NCI-H187 (cell line): ENCODE measurements around the gene SEMA3F.

Experiments
- DNase-seq, 2 experiments: peaks; one replicate each; lab custom pipeline; 2025; lab: John Stamatoyannopoulos, UW

The SEMA3F gene

DNA sequence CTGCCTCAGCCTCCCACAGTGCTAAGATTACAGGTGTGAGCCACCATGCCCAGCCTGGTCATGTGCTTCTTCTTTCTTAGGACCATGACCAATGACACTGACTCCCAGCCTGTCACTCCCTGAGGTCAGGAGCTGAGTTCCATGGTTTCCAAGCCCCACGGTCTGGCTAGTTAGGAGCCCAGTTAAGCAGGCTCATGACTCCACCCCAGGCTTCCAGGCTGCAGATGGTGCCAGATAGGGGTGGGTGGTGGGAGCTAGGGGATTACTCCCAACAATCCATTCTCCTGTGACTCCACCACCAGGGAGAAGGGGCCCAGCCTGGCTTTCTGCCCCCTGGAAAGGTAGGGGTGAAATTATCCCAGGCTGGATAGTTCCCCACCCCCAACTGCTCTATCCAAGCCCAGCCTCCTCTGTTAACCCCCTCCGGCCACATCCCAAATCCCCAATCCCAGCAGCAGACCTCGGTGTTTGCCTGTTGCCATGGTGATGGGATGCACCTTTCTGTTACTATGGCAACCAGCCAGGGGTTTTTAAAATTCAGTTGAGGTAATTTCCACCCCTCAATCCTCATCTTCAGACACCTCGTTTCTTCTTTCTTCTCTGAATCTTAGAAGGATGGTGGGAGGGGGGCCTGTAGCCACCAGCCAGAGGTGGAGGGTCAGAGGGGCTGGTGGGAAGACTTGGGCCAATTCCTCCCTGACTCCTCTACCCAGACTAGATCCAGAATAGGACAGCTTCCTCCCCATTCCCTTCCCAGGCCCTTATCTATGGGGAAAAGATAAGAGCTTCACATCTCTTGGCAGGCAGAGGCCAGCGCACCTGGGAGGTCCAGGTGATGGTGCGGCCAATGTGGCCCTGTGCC is 22.5 kb upstream of the SEMA3F start:
- DNase-seq, result no peak

DNA sequence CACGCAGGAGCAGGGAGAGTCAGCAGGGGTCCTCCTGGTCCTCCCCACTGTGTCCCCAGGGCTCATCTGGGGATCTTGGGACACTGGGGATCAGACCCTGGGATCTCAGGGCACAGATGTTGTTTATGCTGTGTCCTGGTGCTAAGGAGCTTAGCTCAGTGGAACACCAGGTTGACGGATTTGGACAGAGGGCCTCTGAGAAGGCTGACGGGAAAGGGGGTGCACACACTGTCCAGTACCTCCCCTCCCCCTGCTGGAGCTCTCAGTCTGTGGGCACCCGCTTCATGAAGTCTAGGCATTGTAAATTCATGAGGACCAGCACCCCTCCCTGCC is 21.9 kb upstream of the SEMA3F start:
- no peak for DNase-seq

DNA sequence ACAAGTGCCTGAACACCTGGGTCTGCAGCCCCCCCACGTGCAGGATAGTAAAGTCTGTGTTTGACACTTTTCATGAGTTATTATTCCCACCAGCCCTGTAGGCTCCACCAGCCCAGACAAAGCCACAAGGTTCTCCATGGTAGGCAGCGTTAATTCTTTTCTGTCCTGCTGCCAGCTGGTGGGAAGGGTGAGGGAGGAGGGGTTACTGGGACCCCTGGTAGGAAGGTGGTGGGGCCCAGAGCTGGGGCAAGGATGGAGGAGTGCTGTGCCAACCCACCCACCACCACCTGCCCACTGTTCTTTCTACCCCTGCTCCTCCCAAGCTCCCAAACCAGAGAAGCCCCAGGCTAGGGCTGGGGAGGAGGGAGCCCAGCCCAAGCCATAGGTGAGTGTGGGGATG is 20.8 kb upstream of the SEMA3F start:
- no peak for DNase-seq

DNA sequence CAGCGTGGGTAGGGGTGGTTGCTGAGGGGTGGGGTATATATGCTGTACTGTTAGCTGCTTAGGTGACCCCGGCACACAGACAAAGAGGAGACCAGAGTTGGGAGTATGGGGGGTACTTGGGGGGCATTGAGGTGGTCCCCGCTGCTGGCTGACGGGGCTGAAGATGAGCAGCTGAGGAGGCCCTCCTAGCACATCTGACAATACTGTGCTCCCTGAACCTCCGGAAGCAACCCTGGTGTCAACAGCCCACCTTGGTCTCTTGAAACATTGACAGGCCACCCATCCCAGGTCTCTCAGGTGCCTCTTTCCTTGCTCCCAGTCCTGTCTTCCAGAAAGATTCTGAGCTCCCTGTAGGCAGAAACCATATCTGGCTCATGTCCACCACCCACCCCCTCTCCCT is 19.2 kb upstream of the SEMA3F start:
- no peak for DNase-seq

DNA sequence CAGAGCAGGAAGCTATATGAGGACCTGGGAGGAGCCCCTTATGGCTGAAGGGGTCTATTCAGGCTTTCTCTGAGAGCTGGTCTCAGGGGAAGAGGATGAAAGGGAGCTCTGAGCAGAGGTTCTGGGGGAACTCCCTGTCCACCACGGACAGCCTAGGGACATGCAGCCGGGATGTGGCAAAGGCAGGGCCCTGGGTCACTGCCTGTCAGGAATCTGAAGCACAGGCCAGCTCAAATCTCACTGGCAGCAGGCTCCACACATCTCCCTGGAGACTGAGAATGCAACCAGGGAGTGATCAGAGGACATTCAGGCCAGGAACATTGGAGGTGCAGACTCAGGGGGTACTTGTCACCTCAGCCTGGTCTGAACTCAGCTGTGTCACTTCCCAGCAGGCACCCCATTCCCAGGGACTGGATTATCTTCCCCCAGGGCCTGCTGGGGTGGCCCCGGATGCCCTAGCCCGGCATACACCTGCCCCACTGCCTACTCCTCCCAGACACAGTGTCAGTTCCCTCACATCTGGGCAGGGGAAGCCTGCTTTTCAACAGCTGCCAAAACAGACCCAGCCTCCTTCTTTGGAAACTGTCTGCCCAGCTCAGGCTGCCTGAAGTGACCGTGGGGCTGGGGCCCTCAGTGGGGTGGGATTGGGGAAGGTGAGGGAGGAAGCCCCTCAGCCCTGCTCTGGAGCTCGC is 18.3 kb upstream of the SEMA3F start:
- DNase-seq, result no peak

DNA sequence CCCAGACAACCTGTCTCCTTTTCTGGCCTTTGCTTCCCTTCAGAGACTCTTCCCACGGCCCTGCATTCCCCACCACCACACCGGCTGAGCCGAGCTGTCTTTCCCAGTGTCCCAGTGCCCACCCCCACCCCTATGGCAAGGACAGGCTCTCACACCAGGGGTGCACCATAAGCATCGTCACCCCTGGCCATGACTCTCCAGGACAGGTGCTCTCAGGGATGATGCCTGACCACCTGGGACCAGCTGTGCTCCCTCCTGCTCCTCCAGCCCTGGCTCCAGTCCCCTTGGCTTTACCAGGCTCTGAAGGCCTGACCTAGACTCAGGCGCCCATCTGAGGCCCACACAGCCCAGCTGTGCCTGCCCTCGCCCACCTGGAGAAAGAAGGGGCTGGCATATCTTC is 17.6 kb upstream of the SEMA3F start:
- no peak for DNase-seq

DNA sequence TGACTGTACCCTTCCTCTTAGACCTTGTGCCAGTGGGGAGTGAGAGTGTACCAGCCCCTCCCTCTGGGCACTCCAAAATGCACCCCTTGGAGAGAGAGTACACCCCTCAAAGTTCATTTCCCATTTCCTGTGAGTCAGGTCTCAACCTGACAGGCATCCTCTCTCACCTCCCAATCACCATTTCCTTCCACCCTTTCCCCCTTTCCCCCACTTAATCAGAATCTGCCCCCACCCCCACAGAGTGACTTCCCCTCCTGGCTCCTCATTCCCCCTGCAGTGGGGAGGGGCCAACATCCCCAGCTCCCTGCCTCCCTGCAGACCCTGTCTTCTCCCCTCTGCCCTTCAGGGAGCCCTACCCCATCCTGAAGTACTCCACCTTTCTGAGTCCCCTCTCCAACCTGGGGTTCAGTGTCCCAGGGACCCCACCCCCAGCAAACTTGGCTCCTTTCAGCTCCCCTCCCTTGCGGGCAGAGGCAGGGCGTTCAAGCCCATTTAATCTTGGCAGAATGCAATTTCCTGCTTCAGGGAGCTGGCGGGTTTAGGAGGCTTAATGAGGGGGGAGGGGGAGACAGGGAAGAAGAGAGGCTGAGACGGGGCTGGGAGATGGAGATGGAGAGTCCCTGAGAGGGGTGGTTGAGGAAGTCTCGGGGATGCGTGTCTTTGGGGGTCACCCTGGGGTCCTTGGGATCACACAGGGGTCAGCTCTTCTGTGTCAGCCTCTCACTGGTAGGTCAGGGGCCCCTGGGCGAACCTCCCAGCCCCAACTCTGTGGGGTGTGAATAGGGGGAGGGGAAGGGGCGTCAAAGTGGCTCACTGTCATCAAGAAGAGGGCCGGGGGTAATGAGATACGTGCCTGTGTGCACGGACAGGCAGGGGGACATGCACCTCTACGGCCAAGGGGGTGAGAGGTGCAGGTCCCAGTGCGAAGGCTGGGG is 16.6 kb upstream of the SEMA3F start:
- DNase-seq, result no peak

DNA sequence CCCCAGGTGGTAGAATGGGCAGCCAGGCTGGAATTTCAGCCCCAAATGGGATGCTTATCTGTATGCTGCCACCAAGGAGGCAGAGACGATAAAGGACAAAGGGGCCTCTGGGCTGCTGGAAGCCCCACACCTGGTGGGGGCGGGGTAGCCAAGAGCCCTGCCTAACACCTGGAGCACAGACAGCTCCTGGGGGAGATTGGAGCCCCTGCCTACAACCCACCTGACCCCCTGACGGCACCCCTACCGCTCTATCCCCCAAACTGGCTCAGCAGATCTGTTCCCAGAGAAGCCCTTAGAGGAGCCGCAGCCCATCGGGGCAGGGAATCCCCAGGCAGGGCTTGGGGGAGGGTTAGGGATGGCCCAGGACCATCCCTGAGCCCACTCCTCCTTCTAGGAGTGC is 15.8 kb upstream of the SEMA3F start:
- no peak for DNase-seq

DNA sequence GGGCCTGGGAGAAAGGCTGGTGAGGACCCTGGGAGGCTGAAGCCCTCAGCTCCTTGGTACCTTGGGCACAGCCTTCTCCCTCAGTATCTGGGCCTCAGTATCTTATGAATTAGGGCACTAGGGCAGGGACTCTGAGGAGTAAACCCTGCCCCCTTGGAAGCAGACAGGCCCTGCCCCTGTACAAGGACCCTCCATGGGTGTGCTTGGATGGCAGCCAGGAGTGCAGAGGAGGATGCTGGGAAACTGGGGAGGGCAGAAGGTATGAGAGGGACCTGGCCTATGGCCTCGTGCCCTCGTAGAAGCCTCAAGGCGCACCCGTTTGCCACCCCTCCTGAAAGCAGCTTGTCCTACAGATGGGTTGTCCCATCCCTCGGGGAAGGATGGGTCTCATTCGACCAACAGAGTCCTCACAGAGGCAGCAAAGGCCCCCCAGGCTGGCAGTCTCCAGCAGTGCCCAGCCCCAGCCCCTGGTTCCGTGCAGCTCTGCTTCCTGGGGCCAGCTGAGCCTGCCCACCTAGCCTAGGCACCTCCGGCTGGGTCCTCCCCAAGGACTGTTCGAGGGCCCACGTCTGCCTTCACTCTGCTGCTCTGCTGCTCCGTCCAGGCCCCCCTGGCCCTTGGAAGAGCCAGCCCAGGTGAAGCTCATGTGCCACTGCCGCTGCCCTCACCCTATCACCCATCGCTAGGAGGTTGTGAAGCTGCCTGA is 15.3 kb upstream of the SEMA3F start:
- no peak for DNase-seq

DNA sequence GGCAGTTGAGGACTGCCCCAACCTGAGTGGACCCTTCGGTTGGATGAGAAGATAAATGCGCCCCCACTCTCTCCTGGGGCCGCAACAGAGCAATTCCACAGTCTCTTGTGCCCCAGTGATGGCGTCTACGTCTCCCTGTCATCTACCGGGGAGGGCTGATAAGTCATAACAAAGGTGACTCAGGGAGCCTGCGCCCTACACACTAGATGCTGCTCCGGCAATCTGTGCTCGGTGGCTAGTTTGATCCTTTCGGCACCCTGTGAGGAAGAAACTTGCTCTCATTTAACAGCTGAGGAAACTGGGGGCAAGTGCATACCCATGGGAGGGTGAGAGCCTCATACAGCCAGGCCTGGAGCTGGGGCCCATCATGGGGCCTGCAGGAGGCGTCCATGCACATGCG is 14.1 kb upstream of the SEMA3F start:
- DNase-seq, result no peak

DNA sequence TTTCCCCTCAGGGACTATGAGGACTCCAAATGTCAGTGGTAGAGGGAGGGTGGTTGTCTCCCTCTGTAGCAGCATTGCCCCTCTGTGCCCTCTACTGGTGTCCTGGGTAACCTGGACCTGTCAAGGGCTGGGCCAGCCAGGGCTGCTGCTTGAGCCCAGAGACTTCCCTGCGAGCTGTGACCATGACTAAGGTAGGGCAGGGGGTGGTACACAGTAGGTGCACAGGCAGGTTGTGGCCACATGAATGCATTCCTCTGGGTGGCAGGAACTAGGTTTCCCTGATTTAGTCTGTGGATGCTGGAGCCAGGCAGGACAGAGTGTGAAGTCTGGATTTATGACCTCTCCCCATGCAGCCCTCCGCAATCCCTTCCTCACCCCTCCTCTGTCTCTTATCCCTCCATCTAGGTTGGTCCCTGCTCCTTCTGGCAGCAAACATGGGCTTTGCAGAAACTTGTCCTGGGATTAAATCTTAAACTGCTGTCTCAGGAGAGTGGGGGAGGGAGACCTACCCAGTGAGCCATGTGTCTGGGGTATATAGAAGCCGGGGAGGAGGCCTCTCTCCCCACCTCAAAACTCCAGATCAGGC is 8.7 kb upstream of the SEMA3F start:
- DNase-seq, result no peak

DNA sequence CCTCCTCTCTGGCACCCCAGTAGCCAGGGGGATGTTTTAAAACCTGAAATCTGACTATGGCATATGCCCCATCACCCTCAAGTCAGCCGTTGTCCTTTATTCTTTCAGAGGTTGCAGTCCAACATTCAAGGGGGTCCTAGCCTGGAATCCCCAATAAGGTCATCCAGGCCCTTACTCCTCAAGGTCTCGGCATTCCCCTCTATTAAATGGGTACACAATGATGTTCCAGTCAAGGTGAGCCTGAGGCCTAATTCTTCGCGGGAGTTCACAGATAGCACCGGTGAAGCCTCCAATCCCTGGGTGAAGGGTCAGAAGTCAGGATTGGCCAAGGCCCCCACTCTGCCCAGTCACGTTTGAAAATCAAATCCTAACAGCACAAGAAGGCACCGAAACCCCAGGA is 8.1 kb upstream of the SEMA3F start:
- DNase-seq, result no peak

DNA sequence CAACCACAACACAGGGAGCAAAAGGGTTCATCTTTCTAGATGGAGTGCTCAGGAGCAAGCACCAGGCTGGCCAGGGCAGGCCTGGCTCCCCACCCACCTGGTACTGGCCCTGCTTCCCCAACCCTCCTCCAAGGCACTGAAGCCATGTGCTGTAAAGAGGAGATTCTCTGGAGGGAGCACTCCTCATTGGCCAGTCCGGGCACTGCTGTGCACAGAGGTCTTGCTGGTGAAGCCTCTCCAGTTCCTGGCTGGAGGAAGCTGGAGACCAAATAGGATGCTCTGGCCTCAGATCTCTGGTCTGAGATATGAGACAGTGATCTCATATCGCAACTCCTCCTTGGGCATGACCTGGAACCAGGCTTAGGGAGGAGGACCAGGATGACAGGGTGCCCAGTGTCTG is 7.7 kb upstream of the SEMA3F start:
- DNase-seq, result no peak

DNA sequence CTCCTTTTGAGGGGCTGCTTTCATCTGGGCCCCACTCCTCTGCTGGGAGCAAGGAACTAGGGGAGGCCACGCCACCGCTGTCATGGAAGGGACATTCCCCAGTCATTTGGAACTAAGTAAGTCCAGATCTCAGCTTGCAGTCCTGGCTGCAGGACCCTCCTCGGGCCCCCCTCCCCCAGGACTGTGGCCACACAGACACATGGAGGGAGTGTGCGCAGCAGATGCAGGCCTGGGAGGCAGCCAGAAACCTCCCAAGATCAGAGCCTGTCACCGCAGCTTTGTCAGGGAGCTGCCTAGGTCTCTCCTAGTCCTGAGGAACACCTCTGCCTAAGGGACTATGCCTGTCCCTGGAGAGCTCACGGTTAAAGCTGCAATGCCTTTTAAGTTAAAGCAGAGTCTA is 7.3 kb upstream of the SEMA3F start:
- DNase-seq, result no peak

DNA sequence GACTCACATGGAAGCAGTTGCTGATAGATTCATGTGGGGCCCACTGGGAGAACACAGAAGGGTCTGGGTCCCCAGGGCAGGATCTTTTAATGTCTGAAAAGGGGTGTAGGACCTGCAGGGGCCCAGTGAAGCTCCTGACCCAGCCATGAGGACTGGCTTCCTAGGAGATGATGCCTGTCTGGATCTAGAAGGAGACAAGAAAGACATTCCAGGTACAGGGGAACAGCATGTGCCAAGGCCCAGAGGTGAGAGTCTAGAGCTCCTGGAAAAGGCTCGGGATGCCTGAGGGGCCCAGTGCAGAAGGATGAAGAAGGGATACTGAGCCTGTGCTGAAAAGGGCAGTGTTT is 4.7 kb upstream of the SEMA3F start:
- DNase-seq, result no peak

DNA sequence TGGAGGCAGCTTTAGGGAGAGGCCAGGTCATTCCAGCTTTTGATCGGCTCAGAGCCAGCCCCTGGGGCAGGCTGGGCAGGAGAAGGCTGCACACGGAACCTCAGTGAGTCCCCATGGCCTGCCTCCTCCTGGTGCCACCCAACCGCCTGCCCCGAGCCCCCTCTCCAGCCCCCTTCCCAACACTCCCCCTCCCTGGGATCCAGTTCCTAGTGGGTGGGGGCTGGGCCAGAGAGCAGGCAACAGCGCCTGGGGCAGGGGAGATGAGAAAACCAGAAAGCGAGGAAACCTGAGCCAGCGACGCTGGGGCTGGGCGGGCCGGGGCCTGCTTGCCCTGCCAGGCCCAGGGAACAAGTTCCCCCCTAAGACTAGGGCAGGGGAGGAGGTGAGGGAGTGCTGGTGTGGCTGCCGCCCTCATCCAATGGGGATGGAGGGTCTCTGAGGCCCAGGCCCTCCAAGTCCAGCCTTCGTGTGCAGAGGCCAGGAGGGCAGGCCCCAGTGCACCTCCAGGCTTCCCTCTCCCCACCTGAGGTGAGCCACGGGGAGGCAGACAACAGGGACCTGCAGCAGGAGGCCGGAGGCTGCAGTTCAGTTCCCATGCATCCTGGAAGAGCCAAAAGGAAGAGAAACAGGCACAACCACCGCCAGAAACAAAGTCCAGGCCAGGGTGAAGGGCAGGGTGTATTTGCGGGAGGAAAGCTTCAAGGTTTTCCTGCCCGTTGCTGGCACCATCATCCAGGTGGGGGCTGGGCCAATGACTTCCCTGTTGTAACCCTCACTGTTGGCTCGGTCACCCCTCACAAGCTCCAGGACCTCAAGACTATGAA is 4.0 kb upstream of the SEMA3F start:
- DNase-seq, result no peak

DNA sequence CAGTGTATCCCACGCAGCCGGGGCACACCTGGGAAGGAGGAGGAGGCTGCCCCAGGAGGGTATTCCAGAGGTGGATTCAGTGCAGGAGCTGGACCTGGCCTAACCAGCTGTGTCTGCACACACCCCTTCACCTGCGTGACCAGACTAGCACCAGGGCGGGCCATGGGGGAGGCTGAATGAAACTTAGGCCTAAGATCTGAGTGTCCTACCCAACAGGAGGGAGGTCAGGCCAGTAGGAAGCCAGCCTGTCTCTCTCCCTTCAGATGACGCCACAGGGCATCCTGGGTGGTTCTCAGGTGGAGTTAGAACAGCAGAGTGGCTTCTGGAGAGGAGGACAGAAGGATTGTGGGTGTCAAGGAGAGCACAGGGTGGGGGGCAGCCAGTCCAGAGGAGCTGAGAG is 3.4 kb upstream of the SEMA3F start:
- DNase-seq, result no peak

DNA sequence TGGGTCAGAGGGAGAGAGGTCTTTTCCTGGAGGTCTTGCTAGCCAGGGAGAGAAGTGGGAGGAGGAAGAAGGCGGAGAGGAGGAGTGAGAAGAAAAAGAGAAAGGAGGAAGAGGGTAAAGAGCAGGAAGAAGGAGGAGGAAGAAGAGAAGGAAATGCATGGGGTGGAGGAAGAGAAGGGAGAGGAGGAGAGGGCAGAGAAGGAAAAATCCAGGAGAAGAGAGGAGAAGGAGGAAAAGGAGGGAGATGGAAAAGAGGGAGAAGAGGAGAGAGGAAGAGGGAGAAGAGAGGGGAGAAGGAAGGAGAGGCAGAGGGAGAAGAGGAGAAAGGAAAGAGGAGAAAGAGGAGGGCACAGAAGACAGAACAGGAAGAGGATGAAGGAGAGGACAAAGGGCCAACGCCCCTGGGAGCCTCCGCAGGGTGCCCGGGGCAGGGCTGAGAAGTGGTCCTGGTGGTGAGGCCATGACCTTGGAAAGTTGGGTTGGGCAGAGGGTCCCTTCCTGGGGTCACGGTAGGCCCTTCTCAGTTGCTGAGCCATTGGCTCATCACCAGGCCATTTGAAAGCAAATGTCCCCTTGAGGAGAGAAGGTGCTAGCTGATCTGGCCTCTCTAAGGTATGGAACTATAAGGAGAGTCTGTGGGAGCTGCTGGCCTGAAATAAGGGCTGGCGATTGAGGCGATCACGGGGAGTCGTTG is 1.2 kb upstream of the SEMA3F start:
- DNase-seq, result no peak

DNA sequence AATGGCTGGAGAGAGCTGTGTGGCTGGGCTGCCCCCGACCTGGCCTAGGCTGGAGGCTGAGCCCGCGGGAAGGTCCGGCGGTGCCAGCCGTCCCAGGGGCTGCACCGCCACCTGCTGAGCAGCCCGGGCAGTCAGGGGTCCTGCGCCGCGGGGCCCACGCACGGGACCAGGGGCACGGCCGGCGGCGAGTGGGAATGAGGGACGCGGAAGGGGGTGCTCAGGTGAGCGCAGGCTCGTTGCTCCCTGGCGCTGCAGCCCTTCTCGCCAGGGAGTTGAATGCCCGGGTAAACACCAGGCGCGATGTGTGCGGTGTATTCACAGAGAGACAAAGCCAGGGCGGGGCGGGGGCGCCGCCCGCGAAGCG is 666 bp upstream of the SEMA3F start:
- DNase-seq, result no peak

DNA sequence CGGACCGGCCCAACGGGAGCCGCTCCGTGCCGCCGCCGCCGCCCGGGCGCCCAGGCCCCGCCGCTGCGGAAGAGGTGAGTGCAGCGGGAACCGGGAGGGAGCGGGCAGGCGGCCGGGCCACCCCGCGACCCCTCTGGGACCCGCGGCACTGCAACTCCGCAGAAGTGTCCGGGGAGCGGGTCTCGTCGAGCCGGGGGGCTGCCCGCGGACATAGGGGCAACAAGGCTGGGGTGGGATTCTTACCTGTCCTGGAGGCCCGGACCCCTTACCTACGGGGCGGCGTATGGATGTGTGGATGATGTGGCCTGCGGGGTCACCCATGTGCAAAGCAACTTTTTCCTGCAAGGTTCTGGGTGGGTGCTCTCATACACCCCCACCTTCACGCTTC is 361 bp downstream of the SEMA3F start:
- no peak for DNase-seq
